ENCODE measurements around the gene NTM.

- TF ChIP-seq CTCF (IDR thresholded peaks at IDR 0.05), result no peak
- TF ChIP-seq POLR2A (IDR thresholded peaks at IDR 0.05), result no peak
Observed at GRCh38 chr11:132062541-132062940, 692.1 kb downstream of the NTM start.
